Eye (tissue), 1 donor: ENCODE results near the gene LCT.

ENCODE experiments used
- DNase-seq: peaks from one replicate; pipeline ENCODE4 v3.0.0-alpha.2; 2015

The LCT gene

DNA sequence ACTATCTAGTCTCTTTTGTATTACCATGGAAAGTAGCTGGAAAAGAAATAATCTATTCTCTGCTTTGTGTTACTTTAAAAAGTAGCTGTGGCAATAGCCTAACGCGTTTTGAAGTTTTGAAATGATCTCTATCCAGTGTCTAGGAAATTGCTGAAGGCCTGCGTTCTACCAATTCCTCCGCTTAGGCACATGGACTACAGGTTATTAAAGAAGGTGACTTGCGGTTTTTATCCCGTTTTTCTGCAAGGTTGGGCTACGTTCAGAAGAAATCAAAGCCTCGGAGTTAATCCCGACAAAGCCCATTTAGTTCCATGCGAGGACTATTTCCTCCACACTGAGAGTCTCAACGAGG, 96.0 kb downstream of the LCT start:
- DNase-seq: no peak

DNA sequence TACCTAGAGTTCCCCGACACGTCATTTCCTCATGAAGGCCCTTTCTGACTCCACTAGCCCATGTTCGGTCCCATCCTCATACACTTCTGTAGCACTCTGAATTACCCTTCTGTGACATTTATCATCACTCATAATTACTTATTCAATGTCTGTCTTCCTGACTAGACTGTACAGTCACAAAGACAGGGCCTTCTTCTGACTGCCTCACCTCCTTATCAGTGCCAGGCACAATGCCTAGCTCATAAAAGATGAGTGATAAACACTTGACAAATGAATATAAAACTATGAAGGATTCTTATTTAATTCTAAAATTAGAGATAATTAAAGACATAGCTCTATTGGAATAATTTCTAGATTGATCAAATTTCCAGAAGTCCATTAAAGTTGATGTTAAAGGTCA, 96.8 kb downstream of the LCT start:
- DNase-seq: no peak
